ENCODE measurements around the gene MYLK4.

The MYLK4 gene

GRCh38 chr6:2738373-2738979 lies 12.2 kb downstream of the MYLK4 start:
- H3K9me3 ChIP-seq (ENCODE audit: control insufficient read depth, low read length): no peaks in the 10 kb centered on the region
- no peak overlapping the region for H3K4me2 ChIP-seq (ENCODE audit: low read length)
- H3K27me3 ChIP-seq (ENCODE audit: control insufficient read depth, insufficient read depth, low read length): no peaks in the 10 kb centered on the region
- no peak overlapping the region for H3K4me3 ChIP-seq (ENCODE audit: low read depth, low read length)
- no peaks in the 10 kb centered on the region for H3K79me2 ChIP-seq
- TF ChIP-seq, protein P1, sequence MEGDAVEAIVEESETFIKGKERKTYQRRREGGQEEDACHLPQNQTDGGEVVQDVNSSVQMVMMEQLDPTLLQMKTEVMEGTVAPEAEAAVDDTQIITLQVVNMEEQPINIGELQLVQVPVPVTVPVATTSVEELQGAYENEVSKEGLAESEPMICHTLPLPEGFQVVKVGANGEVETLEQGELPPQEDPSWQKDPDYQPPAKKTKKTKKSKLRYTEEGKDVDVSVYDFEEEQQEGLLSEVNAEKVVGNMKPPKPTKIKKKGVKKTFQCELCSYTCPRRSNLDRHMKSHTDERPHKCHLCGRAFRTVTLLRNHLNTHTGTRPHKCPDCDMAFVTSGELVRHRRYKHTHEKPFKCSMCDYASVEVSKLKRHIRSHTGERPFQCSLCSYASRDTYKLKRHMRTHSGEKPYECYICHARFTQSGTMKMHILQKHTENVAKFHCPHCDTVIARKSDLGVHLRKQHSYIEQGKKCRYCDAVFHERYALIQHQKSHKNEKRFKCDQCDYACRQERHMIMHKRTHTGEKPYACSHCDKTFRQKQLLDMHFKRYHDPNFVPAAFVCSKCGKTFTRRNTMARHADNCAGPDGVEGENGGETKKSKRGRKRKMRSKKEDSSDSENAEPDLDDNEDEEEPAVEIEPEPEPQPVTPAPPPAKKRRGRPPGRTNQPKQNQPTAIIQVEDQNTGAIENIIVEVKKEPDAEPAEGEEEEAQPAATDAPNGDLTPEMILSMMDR (IDR thresholded peaks at IDR 0.05): peak; percentile 59
- no peak overlapping the region for H3K27ac ChIP-seq
- H2AFZ ChIP-seq: no peak overlapping the region
- H3K9ac ChIP-seq: no peak overlapping the region
- H3K4me1 ChIP-seq: no peaks in the 10 kb centered on the region
- H3K36me3 ChIP-seq (ENCODE audit: control insufficient read depth, insufficient read depth, low read length): no peaks in the 10 kb centered on the region

DNA sequence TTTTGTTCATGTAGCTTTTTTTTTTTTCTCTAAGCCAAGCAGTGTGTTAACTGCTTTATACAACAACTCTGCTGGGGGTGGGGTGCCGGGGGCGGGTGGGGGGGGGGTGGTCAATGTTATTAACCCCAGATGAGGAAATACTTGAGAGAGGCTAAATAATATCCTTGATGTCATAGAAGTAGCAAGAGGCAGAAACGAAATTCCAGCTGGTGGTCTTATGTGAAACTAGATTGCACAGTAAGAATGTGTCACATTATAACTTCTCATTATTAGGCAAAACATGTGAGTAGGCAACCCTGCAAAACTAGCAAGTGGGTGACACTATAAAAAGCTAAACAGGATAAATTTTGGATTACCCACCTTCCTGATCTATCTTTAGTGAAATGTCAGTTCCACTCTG lies 12.8 kb downstream of the MYLK4 start:
- no peaks in the 10 kb centered on the region for H3K36me3 ChIP-seq (ENCODE audit: control insufficient read depth, insufficient read depth, low read length)
- no peaks in the 10 kb centered on the region for H3K27me3 ChIP-seq (ENCODE audit: control insufficient read depth, insufficient read depth, low read length)
- H3K4me2 ChIP-seq (ENCODE audit: low read length): no peak overlapping the region
- no peak overlapping the region for H3K9ac ChIP-seq
- H3K9me3 ChIP-seq (ENCODE audit: control insufficient read depth, low read length): no peaks in the 10 kb centered on the region
- H2AFZ ChIP-seq: no peak overlapping the region
- TF ChIP-seq, protein P1 (IDR thresholded peaks at IDR 0.05): no peak
- no peaks in the 10 kb centered on the region for H3K79me2 ChIP-seq
- no peak overlapping the region for H3K27ac ChIP-seq
- H3K4me3 ChIP-seq (ENCODE audit: low read depth, low read length): no peak overlapping the region
- H3K4me1 ChIP-seq: peaks cover 1% of the 10 kb centered on the region

GRCh38 chr6:2734488-2735166 lies 16.1 kb downstream of the MYLK4 start:
- Histone ChIP-seq H3K36me3 (ENCODE audit: control insufficient read depth, insufficient read depth, low read length) (no peaks in the 10 kb centered on the region), H2AFZ (no peak overlapping the region), H3K4me1 (peaks cover 12% of the 10 kb centered on the region), H3K27ac (no peak overlapping the region), H3K9me3 (ENCODE audit: control insufficient read depth, low read length) (no peaks in the 10 kb centered on the region), H3K9ac (no peak overlapping the region), H3K27me3 (ENCODE audit: control insufficient read depth, insufficient read depth, low read length) (no peaks in the 10 kb centered on the region), H3K4me3 (ENCODE audit: low read depth, low read length) (no peak overlapping the region), H3K4me2 (ENCODE audit: low read length) (no peak overlapping the region), H3K79me2 (no peaks in the 10 kb centered on the region)
- TF ChIP-seq, protein P1 (IDR thresholded peaks at IDR 0.05): no peak

DNA sequence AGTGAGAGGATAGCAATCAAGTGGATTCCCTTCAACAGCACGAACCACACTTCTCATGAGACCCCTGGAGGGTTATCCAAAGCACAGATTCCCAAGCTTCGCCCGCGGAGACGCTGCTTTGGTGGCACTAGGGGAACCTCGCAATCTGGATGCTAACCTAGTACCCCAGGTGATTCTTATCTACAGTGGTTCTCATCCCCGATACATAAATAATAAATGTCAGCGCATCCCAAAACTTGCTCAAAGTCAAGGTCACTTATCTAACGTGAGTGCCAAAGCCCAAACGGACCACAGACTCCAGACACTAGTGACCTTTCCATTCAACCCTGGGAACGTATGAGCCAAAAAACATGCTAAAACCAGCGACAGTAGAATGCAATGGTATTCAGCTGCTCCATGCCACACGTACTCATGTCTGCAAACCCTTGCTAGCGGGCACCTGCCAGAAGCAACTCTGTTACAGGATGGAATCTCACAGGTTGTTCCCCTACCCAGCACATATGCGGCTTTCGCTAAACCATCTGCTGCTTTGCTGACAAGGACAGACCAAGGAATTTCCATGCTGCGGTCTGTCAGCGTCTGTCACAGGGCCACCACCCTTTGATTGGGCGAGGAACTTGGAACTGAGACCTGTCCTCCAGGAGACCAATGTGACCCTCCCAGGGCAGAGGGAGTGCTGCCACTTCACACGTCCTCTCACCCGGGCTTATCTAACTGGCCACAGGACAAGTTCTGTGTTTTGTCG lies 16.8 kb downstream of the MYLK4 start:
- H2AFZ ChIP-seq: no peak overlapping the region
- H3K9me3 ChIP-seq (ENCODE audit: control insufficient read depth, low read length): no peaks in the 10 kb centered on the region
- TF ChIP-seq, protein P1 (IDR thresholded peaks at IDR 0.05): no peak
- H3K4me3 ChIP-seq (ENCODE audit: low read depth, low read length): no peak overlapping the region
- no peaks in the 10 kb centered on the region for H3K27me3 ChIP-seq (ENCODE audit: control insufficient read depth, insufficient read depth, low read length)
- H3K36me3 ChIP-seq (ENCODE audit: control insufficient read depth, insufficient read depth, low read length): no peaks in the 10 kb centered on the region
- H3K79me2 ChIP-seq: no peaks in the 10 kb centered on the region
- peaks cover 12% of the 10 kb centered on the region for H3K4me1 ChIP-seq
- H3K27ac ChIP-seq: no peak overlapping the region
- H3K4me2 ChIP-seq (ENCODE audit: low read length): no peak overlapping the region
- no peak overlapping the region for H3K9ac ChIP-seq
